HG03439 (cell line): ENCODE data around the gene MLF2.
"Not testable (repeated sequence)": the region's sequence is repeated elsewhere in the genome, so short reads cannot be mapped to it uniquely, and the experiment has no call there.

ENCODE experiments used
- ATAC-seq: cut with Tn5 transposase; IDR thresholded peaks from one replicate; pipeline ENCODE4 v1.9.1; 2021; ENCODE audit warnings: mild to moderate bottlenecking, moderate library complexity; ENCODE audit not compliant: unreplicated experiment

Gene MLF2

DNA sequence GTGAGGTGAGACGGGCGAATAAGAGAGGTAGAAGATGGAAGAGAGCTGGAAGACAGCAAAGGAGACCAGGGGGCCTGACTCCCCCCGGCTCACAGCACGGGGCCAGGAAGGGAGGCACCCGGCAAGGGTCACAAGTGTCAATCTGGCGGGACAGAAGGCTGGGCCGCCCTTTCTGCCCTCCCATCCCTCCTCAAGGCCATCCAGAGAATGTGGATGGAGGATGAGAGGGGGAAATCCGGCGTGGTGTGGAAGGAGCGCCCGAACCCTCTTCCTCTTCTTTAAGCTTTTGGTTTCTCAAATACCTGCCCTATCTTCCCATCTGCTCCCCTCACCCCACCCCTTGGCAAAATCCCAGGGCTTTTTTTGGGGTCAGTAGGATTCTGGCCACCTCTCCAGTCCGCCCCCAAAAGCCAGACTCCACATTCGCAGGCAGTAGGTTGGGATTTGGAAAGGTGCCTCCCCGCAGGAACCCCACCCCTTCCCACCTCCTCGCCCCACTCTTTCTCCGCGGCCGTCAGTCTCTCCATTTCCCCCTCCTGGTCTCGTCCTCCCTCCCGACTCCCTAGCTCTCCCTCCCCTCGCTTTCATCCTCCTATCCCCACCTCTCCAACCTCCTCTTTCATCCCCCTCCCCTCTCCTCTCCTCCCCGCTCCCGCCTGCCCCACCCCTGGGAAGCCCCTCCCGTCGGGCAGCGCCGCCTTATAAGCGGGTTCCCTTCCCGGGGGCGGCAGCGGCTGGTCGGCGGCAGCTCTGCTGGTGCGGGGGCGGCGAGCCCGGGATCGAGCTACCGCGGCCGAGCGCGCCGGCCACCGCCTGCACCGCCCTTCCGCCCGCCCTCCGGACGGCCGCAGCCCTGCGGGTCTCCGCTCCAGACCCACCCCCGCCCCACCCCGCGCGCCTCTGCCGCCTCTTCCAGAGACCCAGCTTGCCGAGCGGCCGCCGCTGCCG, 13.0 kb upstream of the MLF2 start, which contains the start of gene PTMS:
PTMS (plus strand) TSS at position 730 of the 948 bp plus-strand sequence. CDS start 343 bp downstream, outside the sequence.
- peak; percentile 7 for ATAC-seq

DNA sequence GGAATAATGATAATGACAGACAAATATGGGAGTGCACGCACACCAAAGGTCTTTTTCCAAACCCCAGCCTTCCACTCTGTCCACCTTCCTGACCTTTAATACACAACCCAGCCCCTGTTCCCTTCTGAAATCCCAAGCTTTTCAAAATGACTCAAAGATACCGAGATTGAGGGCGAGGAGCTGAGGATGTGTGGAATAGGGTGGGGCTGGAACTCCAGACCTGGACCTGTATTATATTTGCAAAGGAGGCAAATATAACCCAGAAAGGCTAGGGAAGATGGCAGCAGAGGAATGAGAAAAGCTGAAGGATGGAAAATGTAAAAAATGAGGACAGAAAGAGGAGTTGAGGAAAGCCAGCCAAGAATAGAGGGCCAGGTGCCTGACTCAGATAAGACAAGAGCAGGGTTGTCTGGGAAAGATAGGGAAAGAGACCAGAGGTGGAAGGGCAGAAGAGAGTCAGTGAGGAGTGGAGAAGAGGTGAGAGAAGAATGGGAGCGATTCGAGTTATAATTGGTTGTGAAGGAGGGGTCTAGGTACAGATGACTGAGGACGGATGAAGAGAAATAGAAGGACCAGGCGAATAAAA, 12.2 kb upstream of the MLF2 start:
- no peak for ATAC-seq

DNA sequence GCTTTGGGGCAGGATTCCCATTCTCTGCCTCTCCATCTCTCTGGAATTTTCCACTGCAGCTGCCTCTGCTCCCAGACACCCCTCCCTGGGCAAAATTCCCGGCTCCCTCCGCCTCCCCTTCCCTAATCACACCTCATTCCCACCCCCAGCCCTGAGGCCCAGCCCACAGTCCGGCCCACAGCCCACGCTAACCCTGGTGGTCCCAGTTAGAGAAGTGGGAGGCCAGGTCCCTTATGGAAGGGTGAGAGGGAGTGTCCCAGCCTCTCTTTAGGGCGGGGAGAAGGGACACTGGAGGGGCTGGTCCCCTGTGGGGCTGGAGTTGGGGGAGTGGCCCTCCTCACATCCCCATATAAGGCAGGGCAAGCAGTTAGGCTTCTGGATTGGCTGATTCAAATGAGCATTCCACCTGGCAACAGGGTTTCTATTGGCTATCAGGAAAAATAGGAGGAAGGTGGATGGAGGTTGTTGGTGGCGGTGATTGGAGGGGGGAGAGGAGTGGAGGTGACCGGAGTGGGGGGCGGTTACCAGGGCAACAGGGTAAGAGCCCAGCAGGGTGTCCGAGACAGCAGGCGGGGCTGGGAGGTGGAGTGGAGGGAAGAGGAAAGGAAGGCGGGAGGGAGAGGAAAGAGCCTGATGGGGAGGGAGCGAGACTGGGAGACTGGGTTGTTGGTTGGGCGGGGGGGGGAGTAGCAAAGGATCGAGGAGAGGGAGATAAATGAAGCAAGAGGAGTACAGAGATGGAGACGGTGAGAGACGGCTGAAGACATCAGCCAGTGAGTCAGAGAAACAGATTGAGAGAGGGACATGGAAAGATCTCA, 11.3 kb upstream of the MLF2 start:
- peak; percentile 60 for ATAC-seq

DNA sequence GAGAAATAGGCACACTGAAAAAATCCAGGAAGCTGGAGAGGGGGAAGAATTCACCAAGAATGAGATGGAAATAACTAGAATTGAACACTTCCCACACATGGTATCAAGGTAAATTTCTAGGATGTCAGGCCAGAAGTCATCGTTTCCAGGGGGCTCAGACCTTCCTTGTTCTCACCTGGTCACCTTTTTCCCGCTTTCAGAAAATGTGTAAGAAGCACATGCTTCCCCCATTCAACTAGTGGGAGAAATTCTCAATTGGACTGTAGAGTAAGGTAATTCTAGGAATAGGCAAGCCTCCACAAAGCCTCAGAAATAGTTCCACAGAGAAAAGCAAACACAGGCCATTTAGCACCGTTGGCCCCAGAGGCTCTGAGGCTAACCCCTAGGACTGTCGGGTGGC, 10.4 kb upstream of the MLF2 start:
- no peak for ATAC-seq

DNA sequence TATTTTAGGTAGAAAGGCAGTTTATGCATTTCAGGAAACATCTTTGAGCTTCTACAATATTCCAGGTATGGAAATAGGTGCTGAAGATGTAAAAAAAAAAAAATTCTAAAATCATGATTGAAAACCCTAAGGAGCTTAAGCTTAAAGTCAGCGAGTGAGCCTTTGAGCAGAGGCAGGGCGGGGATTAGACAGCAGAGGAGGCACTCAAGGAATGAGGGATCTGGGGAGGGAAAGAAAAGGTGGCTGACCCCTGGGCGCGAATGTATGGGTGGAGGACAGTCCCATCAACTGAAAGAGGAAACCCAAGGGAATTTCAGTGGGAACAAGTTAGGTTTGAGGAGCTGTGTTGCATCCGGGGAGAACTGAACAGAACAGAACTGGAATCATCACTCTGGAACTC, 6.8 kb upstream of the MLF2 start:
- ATAC-seq, result no peak

DNA sequence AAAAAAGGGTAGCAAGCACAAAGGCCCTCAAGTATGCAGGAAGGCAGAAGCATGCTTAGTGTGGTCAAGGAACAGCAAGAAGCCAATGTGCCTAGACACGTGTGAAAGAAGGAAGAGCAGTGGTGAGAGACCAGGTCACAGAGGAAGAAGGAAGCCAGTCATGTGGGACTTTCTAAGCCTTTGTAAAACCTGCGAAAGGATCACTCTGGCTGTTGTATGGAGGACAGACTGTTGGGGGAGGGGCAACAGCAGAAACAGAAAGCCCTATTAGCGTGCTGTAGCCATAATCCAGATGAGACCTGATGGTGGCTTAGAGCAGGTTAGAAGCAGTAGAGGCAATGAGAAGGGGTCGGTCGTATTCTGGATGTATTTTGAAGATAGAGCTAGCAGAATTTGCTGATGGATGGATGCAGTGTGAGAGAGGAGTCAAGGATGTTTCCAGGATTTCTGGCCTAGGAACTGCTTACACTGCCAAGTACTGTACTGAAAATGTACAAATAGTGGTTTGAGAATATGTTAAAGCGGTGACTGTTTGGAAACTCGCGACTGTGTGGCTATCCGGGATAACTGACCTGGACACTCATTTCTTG, 5.7 kb upstream of the MLF2 start:
- ATAC-seq, result no peak

DNA sequence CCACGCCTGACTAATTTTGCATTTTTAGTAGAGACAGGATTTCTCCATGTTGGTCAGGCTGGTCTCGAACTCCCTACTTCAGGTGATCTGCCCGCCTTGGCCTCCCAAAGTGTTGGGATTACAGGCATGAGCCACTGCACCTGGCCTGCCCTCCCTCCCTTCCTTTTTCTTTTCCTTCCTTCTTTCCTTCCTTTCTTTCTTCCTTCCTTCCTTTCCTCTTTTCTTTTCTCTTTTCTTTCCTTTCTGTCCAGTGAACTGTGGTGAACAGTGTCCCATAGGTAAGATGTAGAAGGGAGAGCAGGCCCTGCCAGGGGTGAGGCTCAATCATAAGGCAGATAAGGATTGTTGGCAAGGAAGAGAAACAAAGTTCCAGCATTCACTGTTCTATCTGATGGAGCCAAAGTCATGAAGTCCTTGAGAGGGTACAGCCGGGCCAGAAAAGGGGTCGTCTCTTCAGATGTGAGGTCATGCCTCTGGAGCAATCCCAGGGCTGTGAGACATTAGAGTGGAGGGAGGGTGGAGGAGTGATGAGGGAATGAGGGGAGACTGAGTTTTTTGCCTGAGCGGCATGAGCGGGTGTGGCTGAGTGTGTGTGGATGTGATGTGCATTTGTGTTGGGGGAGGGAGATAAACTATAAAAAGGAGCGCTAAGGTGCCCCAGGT, 4.2 kb upstream of the MLF2 start:
- no peak for ATAC-seq

DNA sequence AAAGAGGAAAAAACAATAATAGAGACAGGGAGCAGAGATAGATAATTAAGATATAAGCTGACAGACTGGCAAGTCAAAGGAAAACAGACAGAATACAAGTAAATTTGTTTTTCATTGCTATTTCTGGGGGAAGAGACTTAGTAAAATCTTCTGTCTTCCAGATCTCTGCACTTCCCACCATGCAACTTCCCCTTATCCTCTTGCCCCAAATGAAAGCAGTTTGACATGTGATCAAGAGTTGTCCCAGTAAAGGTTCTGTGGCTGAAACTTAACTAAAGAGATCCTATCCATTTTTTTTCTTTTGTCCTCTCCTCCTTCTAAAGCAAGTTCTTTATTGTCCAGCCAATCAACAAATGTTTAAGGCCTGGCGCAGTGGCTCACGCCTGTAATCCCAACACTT, 1.5 kb upstream of the MLF2 start:
- no peak for ATAC-seq

DNA sequence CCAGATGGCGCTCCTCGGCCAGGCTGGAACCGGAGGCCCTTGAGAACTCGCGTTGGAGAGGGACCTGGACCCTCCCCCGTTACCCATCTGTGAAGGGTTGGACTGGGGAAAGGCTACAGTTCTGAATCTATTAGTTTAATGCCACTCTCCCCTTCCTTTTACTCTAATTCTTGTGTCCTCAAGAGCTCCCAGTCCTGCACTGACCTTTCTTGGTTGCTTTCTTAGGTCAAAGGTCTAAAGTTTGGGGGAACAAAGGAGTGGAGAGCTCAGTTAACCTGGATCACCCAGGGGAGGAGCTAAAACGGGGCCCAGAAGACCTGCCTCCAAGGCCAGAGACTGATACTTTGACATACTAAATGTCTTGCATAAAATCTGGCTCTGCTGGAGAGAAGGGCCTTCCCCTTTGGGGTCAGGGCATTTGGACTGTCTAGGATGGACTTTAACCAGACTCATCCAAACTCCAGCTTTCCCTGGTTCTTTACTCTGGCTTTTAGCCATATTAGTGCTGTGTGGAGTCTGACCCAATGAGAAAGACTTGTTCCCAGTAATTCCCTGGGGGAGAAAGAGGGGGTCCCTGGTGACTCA, 923 bp upstream of the MLF2 start:
- ATAC-seq, result no peak

DNA sequence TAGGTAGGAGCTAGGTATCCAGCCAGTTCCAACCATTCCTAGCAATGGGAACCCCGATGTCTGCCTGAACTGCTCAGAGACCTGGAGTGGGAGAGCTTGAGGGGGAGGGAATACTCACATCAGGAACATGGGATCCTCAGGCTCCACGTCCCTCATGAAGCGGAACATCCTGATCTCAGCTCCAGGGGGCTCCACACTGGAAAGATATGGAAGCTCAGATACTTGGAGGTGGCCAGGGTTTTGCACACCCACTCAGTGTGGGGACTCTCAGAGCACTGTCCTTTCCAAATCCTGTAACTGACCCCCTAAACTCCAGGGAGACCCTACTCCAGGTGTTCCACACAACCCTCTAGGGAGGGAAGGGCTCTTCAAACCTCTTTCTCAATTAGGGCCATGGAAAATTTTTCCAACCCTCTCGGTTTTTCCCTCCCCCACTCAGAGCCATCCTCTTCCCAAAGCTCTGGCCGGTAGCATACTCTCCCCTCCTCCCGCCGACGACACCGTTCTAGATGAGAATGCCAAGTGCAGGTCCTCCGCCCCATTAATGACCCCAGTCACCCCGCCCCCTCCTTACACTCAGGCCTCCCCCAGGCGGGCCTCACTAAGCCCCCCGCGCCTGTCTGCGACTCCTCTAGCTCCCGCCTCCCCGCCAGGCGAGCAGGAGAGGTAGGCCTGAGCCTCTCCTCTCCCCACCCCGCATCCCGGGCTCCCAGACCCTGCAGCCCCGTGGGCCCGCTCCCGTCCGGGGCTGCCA, 597 bp downstream of the MLF2 start:
- ATAC-seq, result no peak

DNA sequence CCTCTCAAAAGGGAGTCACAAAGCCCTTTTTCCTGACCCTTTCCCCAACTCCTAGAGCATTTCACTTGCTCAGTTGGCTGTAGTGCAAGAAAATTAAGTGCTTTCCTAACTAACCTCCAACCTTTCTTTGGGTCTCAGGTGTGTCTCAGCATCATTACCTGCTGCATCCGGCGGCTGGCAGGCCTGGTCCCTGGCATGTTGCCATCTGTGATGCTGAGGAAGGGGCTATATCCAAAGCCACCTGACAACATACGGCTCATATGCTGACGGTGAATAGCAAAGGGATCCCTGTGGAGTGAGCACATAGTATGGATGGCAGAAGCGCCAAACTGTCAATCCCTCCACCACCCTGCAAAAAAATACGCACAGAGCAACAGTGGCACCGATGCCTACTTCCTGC, 1.2 kb downstream of the MLF2 start:
- ATAC-seq, result no peak

DNA sequence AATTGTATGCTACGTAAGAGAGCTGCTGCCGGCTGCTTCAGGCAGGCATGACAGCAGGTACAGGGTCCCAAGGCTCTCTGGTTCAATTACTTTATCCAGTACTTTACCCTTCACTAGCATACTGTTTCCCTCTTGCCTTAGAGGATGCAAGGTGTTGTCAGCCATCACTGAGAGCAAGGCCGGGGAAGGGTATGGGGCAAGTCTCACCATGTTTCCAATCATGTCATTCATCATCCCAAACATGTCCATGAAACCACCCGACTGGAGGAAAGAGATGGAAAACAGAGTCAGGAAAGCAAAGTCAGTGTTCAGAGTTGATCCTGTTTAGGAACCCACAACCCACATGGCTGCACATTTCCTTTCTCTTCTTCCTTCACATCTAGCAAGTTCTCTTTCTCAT, 2.4 kb downstream of the MLF2 start:
- ATAC-seq, result no peak

DNA sequence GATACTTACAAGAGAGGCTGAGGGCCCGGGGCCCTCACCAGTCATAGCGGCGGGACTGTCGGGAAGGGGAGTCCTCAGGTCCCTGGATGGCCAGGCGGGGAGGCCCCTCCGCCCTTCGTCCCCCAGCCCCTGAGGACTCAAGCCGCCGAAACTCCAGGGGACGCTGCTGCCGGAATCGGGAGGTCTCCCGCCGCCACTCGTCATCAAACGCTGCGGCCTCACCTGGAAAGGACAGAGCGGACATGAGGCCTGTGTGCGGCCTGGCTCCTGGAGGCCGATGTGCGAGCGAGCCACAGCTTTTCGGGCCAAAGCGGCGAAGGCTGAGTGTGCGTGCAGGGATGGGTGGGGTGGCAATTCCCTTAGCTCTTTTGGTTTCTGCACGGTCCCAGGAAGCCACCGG, 4.2 kb downstream of the MLF2 start:
- no peak for ATAC-seq

DNA sequence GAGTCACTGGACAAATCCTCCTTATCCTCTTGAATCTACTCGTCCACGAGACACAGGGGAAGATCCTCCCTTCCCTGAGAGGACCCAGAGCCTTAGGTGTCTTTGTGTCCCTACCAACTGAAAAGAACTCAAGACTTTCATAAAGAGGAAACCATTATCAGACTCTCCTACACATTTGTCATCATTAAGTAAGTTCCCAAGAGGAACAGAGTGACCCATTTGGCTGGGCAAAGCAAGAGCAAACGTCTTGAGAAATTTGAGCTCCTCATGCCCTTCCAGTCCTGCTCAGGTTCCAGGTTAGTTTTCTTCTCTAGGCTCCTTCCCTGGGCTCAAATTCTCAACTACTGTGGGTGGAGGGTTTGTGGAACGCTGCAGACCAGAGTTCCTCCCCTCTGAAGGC, 5.7 kb downstream of the MLF2 start:
- ATAC-seq, result no peak

DNA sequence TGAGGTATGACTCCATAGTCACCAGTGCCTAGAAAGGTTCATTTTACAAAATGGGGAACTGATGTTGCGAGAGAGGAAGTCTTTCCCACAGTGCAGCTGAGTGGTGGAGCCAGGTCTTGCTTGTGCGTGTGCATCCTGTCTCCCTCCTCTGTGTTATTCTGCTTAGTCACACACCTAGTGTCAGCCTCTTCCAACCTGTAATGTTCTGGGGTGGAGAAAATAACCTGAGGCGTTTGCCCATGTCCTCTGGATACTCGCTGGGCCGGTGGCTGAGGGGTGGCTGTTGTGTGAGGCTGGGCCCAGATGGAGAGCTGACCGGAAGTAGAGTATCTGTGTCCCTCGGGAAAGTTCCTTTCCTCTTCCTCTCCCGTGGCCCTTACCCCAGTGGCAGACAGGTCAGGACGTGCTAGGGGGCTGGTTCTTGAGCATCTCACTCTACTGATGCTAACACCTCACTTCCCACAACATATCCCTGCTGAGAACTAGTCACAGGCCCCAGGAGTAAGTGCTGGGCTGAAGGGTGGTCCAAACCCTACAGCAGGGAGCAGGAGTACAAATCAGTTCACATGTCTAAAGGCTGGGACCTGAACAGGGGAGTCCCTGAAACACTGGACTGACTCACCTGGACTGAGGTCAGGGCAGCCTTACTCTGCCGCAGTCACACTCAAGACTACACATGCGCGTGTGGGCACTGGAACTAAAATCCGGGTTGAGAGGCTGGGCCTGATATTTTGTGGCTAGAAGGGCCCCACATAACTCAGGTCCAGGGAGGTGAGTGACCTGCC, 7.0 kb downstream of the MLF2 start:
- ATAC-seq, result no peak

DNA sequence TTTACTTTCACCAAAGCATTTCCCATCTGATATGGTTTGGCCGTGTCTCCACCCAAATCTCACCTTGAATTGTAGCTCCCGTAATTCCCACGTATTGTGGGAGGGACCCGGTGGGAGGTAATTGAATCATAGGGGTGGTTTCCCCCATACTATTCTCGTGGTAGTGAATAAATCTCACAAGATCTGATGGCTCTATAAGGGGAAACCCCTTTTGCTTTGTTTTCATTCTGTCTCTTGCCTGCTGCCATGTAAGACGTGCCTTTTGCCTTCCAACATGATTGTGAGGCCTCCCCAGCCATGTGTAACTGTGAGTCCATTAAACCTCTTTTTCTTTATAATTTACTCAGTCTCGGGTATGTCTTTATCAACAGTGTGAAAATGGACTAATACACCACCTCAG, 9.6 kb downstream of the MLF2 start:
- not testable (repeated sequence) for ATAC-seq

DNA sequence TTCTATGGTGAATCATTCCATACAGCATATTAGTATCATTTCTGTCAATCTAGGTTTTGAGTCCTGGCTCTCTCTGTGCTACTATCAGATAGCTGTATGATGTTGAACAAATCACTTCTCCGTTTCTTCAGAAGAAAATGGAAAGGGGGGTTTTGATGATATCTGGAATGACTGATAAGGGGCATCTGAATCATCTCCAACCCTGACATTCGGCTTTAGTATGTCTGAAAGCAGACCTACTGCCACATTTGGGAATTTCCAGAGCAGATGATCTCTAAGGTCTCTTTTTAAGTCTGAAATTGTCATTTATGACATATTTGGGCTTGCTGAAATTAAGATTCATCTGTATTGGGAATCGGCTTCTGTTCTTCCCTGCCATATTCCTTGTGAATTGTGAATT, 10.1 kb downstream of the MLF2 start:
- ATAC-seq, result no peak

DNA sequence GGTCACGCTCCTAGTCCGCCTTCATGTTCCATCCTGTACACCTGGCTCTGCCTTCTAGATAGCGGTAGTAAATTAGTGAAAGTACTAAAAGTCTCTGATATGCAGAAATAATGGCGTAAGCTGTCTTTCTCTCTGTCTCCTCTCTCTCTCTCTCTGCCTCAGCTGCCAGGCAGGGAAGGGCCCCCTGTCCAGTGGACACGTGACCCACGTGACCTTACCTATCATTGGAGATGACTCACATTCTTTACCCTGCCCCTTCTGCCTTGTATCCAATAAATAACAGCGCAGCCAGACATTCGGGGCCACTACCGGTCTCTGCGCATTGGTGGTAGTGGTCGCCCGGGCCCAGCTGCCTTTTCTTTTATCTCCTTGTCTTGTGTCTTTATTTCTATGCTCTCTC, 10.9 kb downstream of the MLF2 start:
- not testable (repeated sequence) for ATAC-seq

DNA sequence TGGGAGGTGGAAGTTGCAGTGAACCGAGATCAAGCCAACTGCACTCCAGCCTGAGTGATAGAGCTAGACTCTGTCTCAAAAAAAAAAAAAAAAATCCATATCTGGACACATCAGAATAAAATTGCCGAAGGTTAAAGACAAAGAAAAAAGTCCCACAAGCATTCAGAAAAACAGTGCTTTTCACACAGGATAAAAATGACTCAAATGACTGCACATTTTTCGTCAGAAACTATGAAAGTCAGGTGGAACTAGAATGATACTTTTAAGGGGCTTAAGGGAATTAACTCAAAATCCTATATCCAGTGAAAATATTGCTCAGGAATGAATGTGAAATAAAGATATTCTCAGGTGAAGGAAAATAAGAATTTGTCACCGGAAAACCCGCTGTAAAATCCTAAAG, 16.2 kb downstream of the MLF2 start:
- ATAC-seq, result no peak
